ENCODE measurements around the gene NKX6-1.

Gene NKX6-1

DNA sequence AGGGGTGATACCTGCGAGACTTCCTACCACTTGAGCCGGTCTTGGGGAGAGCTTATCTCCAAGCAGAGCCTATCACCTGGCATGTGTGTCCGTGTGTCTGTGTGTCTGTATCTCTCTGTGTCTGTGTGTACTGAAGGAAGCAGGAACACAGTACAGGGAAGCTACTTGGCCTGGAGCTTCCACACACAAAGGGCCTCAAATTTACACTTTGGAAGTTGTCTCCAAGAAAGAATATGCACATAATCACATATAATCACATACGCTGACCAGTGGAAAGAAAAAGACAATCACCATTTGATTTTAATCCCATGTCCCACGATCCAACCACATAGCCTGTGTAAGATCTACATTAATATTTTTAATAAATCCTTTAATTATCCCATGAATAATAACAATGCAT lies 13.2 kb upstream of the NKX6-1 start:
- Histone ChIP-seq H4K20me1 (no peaks in the 10 kb centered on the region), H3K36me3 (no peaks in the 10 kb centered on the region), H3K4me3 (no peak overlapping the region), H3K27ac (no peak overlapping the region), H3K27me3 (no peaks in the 10 kb centered on the region), H3K9me3 (no peaks in the 10 kb centered on the region), H3K4me1 (peaks cover 10% of the 10 kb centered on the region), H3K4me2 (no peak overlapping the region), H3K9ac (no peak overlapping the region)
- no peak for TF ChIP-seq Cebpa-rat (IDR thresholded peaks at IDR 0.05)

DNA sequence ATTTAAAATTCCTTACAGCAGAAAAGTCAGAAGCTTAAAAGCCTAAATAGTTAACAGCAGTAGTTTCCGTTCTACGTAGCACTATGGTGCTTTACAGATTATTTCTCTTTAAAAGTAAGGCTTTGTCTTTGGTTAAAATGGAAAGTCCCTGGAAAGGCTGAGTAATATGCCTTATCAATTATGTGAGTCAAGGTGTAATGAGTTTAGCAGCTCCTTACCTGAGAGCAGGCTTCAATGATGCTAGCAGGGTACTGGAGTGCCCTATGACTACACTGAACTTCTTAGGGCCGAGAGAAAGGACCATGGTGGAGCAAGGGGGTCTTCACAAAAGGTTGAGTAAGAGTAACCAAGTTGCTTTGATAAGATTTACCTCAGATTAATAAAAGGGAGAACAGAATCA lies 12.6 kb upstream of the NKX6-1 start:
- no peaks in the 10 kb centered on the region for H3K27me3 ChIP-seq
- peaks cover 10% of the 10 kb centered on the region for H3K4me1 ChIP-seq
- no peak for TF ChIP-seq Cebpa-rat (IDR thresholded peaks at IDR 0.05)
- H4K20me1 ChIP-seq: no peaks in the 10 kb centered on the region
- no peak overlapping the region for H3K4me2 ChIP-seq
- no peak overlapping the region for H3K9ac ChIP-seq
- H3K27ac ChIP-seq: no peak overlapping the region
- no peaks in the 10 kb centered on the region for H3K36me3 ChIP-seq
- H3K9me3 ChIP-seq: no peaks in the 10 kb centered on the region
- H3K4me3 ChIP-seq: no peak overlapping the region

DNA sequence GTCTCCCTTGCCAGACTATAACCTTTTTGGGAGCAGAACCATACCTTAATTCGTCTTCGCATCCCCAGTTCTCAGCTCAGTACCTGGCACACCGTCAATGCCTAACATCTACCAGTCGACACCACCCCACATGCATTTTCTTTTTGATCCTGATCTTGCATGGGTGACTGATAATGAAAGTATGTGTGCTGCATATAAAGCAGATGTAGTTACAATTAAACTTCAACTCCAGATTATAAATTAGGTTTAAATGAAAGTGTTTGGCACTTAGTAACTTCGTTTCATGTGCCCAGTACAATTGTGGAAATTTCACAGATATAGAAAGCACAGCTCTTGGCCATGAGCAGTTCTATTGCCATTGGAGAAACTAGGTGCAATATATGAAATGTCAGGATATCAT lies 8.8 kb upstream of the NKX6-1 start:
- H3K27me3 ChIP-seq: peaks cover 9% of the 10 kb centered on the region
- no peak overlapping the region for H3K4me2 ChIP-seq
- H3K9me3 ChIP-seq: no peaks in the 10 kb centered on the region
- TF ChIP-seq Cebpa-rat (IDR thresholded peaks at IDR 0.05): no peak
- no peaks in the 10 kb centered on the region for H3K36me3 ChIP-seq
- H3K4me1 ChIP-seq: peaks cover 10% of the 10 kb centered on the region
- no peak overlapping the region for H3K27ac ChIP-seq
- H3K4me3 ChIP-seq: no peak overlapping the region
- H3K9ac ChIP-seq: no peak overlapping the region
- H4K20me1 ChIP-seq: no peaks in the 10 kb centered on the region

DNA sequence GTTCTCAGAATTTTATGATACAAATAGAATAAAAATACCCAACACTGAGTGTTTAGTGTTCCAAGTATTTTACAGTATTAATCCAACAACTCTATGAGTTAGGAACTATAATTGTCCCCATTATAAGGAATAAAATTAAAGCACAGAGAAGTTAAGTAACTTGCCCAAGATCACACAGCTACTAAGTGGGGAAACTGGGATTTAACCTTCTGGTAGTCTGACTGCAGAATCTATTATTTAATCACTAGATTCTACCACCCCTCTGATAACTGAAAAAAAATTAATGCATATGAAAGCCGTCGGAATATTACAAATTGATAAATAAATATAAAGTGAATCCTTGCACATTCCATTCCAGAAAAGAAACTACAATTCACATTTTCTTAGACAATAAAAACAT lies 5.7 kb upstream of the NKX6-1 start:
- Histone ChIP-seq H3K4me3 (no peak overlapping the region), H3K27me3 (peaks cover 40% of the 10 kb centered on the region), H3K27ac (no peak overlapping the region), H3K4me1 (peaks cover 10% of the 10 kb centered on the region), H4K20me1 (no peaks in the 10 kb centered on the region), H3K9me3 (peaks cover 25% of the 10 kb centered on the region), H3K36me3 (no peaks in the 10 kb centered on the region), H3K9ac (no peak overlapping the region), H3K4me2 (no peak overlapping the region)
- no peak for TF ChIP-seq Cebpa-rat (IDR thresholded peaks at IDR 0.05)

DNA sequence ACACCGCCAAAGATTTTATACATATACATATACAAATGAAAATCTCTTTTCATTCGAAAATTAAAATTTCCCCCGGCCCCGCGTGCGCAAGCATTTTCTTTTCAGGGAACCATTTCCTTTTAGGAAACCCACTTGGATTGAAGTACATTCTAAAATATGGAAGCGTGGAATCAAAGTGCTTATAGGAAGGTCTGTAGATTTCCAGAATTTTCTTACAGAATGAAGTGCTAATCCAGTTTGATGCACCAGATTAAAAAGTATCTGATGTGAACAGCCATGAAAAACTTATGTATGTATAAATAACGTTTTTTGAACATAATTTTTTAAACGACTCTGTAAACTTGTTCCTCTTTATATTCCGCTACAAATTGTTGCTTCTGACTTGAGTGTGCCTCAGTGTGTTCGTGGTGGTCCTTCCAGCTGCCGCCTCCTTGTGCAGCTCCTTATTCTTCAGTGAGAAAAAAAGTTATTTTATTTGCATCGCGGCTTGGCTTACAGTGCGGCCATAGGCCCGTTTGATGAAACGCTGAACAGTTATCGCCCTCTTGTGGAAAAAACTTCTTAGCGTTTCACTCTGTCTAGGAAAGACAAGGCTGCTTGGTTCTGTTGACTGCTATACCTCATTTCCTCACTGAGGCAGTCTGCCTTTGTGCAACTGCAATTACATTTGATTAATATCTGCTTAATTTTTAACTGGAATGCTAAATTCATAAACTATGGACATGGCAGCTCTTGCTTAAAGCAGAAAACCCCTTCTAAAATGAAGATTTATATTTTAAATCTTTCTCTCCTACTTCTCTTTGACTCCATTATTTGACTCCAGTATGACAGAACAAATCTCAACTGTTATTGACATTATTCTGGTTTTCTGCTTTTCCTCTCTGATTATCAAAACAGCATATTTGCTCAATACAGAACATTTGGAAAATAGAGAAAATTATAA lies 4.7 kb upstream of the NKX6-1 start:
- peaks cover 35% of the 10 kb centered on the region for H3K9me3 ChIP-seq
- H3K4me1 ChIP-seq: peaks cover 1% of the 10 kb centered on the region
- H3K9ac ChIP-seq: no peak overlapping the region
- H3K27me3 ChIP-seq: peaks cover 51% of the 10 kb centered on the region
- H3K36me3 ChIP-seq: no peaks in the 10 kb centered on the region
- no peak overlapping the region for H3K4me3 ChIP-seq
- no peak overlapping the region for H3K27ac ChIP-seq
- H3K4me2 ChIP-seq: no peak overlapping the region
- TF ChIP-seq Cebpa-rat (IDR thresholded peaks at IDR 0.05): no peak
- no peaks in the 10 kb centered on the region for H4K20me1 ChIP-seq

DNA sequence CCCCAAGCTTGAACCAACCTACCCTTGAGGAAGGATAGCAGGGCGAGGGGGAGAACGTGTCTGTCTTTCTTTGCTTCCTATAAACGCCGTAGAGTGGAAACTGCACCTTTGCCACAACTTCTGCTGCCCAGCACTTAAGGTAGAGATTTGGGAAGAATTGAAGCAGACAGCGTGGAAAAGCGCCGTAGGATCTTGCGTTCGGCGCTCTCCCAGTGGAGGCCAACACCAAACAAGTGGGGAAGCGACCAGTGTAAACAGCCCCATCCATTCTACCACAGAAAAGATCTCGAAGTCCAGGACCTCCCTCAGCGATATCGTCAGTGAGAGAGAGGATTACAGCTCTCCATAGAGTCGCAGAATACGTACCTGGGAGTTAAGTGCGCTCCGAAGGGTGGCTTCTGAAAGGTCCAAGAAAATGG lies 3.9 kb upstream of the NKX6-1 start:
- no peaks in the 10 kb centered on the region for H3K36me3 ChIP-seq
- H4K20me1 ChIP-seq: no peaks in the 10 kb centered on the region
- no peak overlapping the region for H3K27ac ChIP-seq
- H3K9ac ChIP-seq: no peak overlapping the region
- H3K27me3 ChIP-seq: peaks cover 59% of the 10 kb centered on the region
- H3K4me1 ChIP-seq: no peaks in the 10 kb centered on the region
- no peak overlapping the region for H3K4me3 ChIP-seq
- H3K9me3 ChIP-seq: peaks cover 43% of the 10 kb centered on the region
- no peak for TF ChIP-seq Cebpa-rat (IDR thresholded peaks at IDR 0.05)
- H3K4me2 ChIP-seq: no peak overlapping the region

DNA sequence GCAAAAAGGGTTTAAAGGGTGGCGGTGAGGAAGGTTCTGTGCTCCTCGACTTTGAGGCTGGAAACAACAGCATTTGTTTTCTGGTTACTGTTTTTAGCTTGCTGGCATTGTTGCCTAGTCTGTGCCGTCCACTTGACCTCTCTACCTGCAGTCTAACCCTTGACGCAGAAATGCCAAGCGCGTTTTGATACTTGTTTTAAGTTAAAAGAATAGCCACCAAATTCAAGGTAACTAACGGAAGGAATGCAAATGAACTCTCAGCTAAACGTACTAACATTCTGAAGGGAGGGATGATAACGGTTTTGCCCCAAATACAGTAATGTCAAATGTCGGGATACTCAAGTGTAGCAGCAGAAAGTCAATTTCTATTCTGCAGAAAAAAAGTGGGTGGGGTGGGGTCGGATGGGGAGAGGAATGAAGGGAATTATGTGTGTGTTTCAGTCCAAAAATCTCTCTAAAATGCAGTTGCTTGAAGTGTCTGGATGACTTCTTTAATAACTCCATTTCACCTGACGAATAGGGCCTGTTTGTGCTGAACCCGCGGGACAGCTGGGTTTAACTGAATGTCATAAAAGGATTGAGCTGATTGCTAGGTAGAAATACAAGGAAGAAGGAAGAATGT lies 3.4 kb upstream of the NKX6-1 start:
- H3K9me3 ChIP-seq: peaks cover 48% of the 10 kb centered on the region
- no peaks in the 10 kb centered on the region for H3K36me3 ChIP-seq
- H3K9ac ChIP-seq: no peak overlapping the region
- no peaks in the 10 kb centered on the region for H3K4me1 ChIP-seq
- no peak overlapping the region for H3K27ac ChIP-seq
- H3K4me2 ChIP-seq: no peak overlapping the region
- TF ChIP-seq Cebpa-rat (IDR thresholded peaks at IDR 0.05): no peak
- H3K27me3 ChIP-seq: peaks cover 64% of the 10 kb centered on the region
- no peaks in the 10 kb centered on the region for H4K20me1 ChIP-seq
- no peak overlapping the region for H3K4me3 ChIP-seq

DNA sequence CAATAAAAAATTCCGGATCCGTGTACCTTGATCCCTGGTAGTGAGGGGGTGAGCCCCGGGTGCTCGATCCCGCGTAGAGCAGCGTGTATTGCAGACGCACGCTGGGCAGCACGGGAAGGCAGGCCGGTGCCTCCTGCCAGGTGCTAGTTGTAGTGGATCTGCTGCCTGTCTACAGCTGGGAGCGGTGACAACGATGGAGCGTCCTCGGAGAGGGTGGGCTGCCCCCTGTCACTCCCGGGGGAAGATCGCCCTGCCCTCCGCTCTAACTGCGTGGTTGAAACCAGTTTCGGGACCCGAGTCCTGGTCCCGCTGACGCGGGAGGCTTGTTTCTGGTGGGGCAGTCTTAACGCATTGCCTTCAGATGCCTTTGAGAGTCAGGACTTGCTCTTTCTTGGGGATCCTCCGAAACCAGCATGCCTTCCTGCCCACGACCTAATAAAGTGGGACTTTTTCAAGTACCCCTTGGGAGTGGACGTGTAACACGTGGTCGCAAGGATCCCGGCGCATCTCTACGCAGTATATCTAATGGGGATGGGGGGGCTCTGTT lies 2.7 kb upstream of the NKX6-1 start:
- H3K27me3 ChIP-seq: peaks cover 70% of the 10 kb centered on the region
- H3K36me3 ChIP-seq: no peaks in the 10 kb centered on the region
- H3K9ac ChIP-seq: no peak overlapping the region
- peaks cover 55% of the 10 kb centered on the region for H3K9me3 ChIP-seq
- H4K20me1 ChIP-seq: no peaks in the 10 kb centered on the region
- no peaks in the 10 kb centered on the region for H3K4me1 ChIP-seq
- no peak overlapping the region for H3K27ac ChIP-seq
- no peak overlapping the region for H3K4me3 ChIP-seq
- no peak overlapping the region for H3K4me2 ChIP-seq
- no peak for TF ChIP-seq Cebpa-rat (IDR thresholded peaks at IDR 0.05)

DNA sequence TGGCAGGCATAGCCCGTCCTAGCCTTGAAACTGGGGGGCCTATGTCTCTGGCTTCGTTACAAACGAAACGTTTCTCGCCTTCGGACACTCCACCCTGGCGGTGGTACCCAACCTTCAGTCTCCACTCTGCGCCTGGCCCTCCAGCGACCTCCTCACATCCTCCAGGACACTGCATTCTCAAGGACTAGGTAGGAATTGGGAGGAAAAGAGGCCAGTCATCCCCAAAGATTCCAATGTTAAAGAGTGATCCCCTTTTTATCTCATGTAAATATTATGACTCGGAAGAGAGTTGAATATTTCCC lies 2.1 kb upstream of the NKX6-1 start:
- H3K9me3 ChIP-seq: peaks cover 61% of the 10 kb centered on the region
- H3K27ac ChIP-seq: no peak overlapping the region
- peaks cover 75% of the 10 kb centered on the region for H3K27me3 ChIP-seq
- no peak overlapping the region for H3K9ac ChIP-seq
- no peaks in the 10 kb centered on the region for H3K4me1 ChIP-seq
- no peak for TF ChIP-seq Cebpa-rat (IDR thresholded peaks at IDR 0.05)
- H3K36me3 ChIP-seq: no peaks in the 10 kb centered on the region
- H3K4me2 ChIP-seq: no peak overlapping the region
- H4K20me1 ChIP-seq: no peaks in the 10 kb centered on the region
- no peak overlapping the region for H3K4me3 ChIP-seq

Measured in BLaER1 (cell line).